Tongue (tissue), 2 donors: ENCODE results near the gene TRAFD1. TPM values are rescaled to one million over a fixed set of nuclear protein-coding genes. Genes with fewer than 3 reads are reported as not detected.
A peak's percentile ranks its signal among the peaks of the same experiment; 100 is the strongest.

Source experiments
- DNase-seq: peaks from one replicate; pipeline ENCODE4 v3.0.0-alpha.2; 2015
- total RNA-seq: library from RNA; depleted of rRNA; stranded (reverse); fragments of >200 nt; gene quantifications from one replicate; pipeline ENCODE4 v1.2.3, GENCODE V29; 2014

The TRAFD1 gene
- total RNA-seq, 1 donor from 2014 or later = 37.0 TPM

DNA sequence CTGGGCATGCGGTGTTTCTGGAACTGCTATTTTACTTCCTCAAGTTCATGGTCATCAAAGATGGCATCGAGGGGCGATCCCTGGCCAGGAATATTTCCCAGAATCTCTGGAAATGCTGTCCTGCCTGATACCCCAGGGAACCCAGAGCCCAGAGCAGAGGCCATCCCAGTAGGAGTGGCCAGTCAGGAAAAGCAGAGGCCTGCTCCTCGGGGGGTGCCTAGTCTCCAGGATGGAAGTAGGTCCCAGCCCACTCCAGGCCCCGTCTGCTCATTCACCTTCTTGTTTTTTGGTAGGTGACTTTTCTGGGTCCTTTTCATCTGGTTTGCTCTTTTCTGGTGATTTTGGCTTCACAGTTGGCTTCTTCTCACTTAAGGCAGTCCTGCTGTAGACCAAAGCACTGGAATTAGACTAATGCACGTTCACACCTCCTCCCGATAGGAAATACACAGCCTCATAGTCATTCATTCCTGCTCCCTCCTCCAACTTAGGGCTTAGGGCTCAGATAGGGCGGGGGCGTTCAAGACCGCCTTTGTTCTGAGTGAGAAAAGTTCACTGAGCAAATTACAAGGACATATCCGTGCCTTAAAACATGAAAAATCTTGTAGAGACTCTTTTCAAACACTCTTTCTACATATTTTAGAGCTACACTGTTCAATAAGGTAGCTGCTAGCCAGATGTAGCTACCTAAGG lies 51.1 kb downstream of the TRAFD1 start:
- DNase-seq = no peak

DNA sequence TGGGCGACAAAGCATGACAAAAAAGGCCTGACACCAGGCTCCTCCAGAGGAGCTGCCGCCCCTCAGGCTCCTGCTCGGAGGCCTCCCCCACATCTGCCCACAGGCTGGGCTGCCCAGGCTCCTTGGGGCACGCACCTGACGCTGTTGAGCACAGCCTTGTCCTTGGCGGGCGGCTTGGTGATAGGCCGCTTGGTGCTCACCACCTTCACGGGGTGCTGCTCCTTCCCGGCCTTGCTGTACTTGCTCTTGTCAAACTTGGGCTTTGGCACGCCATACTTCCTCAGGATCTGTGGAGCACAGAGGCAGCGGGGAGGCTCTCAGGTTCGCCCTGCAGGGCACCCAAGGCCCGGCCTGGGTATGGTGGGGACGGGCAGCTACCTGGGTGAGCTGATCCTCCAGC lies 53.4 kb downstream of the TRAFD1 start:
- no peak for DNase-seq

DNA sequence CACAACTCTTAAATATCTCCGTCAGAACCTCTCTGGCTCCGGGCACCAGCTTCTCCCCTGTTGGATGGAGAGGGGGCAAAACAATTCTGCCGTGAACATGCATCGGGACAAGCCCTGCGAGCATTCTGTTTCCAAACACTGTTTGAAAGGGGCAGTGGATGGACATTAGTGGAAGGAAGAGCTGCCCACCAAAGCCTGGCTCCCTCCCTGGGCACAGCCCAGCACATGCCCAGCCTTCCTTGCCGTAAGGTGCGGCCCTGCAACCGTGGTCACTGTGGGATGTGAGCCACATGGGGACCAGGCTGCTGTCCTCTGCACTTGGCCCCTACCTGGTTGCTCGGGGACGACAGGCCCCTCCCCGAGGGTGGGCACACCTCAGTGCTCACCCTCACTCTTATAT lies 54.0 kb downstream of the TRAFD1 start:
- no peak for DNase-seq

DNA sequence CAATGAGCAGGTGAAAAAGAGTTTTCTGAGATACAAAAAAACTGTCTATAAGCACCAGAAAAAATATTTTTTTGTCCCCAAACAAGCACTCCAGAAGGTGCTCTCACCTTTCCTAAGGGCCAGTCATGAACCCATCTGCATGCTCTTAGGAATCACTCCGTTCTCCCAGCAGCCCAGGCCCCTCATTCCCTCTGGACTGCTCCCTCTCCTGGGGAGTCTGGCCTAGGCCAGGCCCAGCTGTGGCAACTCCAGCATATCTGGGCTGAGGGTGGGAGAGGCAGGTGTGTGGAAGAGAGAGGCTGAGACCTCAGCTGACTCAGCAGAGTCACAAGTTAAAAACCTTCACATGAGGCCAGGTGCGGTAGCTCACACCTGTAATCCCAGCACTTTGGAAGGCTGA lies 54.6 kb downstream of the TRAFD1 start:
- no peak for DNase-seq

DNA sequence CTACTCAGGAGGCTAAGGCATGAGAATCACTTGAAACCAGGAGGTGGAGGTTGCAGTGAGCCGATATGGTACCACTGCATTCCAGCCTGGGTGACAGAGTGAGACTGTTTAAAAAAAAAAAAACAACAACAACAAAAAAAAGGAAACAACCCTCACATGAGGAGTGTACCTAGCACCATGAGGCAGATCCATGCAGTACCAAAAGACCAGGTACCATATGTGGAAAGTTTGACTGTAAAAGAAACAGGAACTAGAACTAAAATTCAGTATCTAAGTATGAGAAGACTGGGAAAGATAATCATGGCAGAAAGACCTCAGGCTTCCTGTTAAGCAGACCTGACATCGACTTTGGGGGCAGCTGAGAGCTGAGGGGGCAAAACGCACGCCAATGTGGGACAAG lies 55.1 kb downstream of the TRAFD1 start:
- no peak for DNase-seq

DNA sequence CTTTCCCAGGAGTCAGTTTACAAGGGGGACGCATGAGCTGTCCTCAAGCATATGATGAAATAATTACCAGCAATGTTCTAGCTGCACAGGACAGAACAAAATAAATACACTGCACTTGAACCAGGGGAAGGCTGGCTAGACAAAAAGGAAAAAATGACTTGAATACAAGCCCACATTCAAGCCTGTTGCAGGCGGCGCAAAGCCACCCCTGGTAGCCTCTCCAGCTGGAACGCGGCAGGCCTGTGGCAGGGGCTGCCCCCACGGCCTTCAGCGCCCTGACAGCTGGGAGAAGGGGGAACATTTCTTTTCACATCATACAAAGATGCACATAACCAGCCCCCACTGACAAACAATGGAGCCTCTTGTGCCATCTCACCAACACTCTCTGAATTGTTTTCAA lies 57.1 kb downstream of the TRAFD1 start:
- peak; percentile 73 for DNase-seq

DNA sequence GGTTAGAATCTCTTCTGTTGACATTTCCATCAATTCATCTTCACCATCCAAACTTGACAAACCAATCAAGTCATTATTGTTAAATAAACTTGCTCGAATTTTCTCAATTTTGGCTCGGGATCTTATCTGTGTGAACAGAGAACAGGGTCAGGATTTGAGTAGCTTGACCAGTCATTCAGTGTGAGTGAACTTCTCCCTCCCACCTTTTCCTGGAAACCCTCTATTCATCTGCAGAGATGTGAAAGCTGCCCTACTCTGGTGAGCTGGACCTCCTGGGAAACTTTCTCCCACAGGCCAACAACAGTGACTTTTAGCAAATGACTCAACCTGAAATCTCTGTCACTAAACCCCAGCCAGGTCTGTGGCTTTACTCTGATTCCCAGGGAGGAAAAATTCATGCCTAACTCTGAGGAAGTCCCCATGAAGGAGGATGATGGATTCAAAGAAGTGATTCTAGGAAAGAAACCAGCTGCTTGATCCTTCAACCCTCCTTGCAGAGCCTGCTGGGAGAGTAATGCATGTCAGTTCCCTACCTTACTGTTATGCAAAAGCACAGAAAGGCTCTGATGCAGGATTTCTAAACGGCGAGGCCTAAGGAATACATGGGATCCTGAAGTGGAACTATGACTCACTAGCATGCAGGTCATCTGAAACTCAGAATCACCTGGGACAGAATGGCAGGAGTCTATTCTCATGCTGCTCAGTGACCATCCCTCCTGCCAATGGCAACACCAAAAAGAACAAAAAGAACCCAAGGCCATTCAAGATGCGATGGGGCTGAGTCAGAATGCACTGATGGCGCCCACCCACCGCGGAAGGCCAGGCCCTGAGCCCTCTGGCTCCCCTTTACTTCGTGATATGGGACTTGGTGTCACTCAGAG lies 58.0 kb downstream of the TRAFD1 start:
- no peak for DNase-seq

DNA sequence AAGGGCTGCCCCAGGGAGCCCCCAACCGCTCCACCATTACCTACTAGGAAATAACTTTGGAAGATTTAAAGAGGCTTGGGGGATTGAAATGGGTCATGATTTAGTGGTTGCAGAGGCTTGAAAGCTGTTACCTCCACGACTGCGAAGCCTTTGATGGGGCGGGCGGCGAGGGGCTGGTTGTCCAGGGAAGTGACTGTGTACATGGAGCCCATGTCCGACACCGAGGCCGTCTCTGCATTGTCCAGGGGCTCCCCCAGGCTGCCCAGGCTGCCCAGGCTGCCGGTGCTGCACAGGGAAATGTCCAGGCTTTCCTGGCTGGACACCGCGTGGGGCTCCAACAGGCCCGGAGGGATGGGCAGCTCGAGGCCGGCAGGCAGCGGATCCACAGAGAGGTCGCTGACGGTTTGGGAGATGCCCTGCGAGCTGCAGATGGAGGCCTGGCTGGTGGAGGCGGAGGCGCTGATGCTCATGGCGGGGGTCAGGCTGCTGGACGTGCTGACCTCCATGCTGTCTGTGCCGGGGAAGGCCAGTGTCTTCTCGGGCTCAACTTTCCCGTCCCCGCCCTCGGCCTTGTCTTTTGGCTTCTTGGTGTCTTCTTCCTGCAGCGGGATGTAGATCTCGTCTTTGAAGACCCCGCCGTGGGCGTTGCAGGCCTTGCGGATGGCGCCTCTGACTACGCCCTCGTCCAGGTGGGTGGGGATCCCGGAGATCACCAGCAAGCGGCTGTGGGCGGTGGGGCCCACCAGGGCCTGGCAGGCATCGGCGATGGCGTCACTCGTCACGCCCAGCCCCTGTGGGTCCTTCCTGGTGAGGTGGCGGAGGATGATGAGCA lies 58.9 kb downstream of the TRAFD1 start:
- DNase-seq = no peak

DNA sequence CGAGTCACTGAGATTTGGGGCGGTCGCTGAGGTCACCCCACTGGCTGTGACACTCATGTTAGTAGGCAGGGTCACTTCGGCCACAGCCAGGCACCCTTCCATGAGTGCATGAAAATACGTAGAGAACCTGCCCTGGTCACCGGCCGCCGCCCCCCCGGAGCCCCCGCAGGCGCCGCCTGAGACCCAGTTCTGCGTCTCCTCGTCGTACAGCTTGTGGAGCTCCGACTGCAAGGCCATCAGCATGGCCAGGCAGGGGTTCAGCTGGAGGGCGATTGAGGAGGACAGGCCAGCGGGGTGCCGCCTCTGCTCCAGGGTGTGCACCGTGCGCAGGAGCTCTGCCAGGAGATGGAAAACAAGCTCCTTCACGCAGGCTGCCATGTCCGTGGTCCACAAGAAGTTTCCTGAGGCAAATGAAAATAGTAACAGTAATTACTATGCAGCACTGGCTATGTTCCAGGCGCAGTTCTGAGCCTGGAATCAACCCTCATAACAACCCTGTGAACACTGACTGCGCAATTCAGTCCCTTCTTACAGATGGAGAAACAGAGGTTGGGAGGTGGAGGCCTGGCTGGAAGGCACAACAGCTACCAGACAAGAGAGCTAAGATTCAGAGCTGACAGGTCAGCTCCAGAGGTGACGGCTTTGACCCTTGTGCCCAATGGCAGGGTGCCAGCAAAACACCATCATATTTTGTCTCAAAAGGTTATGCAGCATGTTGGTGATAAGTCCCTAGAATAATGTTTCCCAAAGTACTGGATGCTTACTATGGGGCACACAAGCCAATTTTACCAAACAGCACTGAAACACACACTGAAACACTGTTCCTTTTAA lies 59.9 kb downstream of the TRAFD1 start:
- DNase-seq = no peak

DNA sequence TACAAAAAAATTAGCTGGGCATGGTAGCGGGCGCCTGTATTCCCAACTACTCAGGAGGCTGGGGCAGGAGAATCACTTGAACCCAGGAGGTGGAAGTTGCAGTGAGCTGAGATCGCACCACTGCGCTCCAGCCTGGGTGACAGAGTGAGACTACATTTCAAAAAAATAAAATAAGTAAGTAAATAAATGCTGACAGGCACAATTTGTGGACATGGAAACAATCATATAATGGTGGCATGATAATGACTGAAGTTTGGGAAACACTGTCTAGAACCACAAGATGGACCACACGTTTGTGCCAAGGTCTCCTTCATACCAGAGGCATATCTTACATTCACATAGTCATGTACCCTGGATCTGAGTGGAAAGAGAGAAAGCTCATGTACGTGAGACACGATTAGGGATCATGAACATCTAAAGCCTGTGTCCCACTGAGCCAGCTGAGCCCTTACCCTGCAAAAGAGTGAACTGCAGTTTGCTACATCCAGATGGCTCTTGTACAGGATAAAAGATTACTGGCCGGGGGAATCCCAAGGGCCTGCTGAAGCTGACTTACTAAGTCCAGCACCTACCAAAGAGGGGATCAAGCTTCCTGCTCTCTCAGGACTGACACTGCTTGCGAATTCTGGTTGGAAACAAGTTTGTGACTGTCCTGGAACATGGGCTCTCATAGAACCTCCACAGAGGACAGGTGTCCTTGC lies 62.9 kb downstream of the TRAFD1 start:
- no peak for DNase-seq

DNA sequence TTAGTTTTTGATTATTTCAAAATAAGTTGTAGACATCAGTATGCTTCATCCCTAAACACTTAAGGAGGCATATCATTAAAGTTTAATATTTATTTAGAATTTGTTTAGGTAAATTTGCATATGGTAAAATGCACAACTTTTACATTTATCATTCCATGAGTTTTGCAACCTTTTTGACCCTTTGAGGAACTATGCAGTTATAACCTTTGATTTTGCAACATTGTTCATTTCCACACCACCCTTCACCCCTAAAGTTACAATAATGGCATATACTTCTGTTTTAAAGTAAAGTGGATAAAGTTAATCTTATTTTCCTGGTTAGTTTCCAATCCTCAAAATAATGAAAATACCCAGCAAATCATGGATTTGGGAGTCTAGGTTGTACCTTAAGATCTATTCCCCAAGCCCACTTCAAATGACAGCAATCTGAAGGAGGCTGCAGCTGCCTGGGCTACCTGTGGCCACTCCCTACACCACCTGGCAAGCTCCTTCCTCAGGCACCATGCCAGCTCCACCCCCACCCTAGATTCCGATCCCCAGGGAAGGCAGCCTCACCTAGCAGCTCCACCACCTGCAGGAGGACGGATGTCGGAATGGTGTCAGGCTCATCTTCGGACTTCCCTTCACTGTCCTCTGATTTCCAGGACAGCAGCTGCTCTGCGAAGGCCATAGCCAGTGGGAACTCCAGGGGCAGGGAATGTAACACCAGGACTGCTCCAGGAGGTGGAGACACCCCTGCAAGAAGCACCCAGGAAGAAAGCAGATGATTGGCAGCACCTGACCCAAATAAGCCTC lies 65.1 kb downstream of the TRAFD1 start:
- no peak for DNase-seq

DNA sequence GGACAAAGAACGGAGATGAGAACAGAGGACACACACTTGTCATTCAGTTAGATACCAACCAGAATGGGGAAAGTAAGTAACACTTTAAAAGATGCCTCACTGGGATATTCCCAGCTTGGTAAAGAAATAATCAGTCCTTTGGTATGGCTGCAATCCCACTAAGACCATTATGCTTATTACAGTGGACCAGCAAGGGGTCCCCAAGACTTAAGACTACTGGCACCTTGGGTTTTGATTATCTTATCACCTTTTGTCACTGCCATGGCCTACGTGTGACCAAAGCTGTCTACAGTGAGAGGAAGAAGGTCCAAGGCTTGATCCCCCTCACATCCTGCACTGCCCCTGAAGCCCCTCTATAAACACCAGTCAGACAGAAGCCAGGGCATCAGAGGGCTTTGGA lies 65.8 kb downstream of the TRAFD1 start:
- DNase-seq = no peak

DNA sequence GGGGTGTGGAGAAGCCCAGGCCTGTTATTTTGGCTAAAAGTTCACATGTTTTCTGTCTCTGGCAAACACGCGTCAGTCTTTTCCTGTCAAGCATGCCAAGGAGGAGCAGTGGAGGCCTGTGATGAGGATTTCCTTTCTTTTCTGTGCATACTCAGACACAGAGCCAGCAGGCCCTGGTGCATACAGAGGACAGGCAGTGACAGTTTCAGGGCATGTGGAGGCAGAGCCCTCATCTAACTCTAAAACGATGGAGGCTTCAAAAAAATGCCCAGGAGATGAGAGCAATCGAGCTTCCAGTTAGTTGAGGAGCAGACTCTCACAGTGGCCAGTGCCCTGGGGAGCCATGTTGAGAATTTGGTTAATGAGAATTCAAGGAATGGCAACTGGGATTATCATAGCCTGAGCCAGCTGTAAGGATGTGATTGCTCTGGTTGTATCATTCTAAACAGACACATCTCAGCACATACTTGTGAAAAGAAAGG lies 66.5 kb downstream of the TRAFD1 start:
- DNase-seq = peak; percentile 43

DNA sequence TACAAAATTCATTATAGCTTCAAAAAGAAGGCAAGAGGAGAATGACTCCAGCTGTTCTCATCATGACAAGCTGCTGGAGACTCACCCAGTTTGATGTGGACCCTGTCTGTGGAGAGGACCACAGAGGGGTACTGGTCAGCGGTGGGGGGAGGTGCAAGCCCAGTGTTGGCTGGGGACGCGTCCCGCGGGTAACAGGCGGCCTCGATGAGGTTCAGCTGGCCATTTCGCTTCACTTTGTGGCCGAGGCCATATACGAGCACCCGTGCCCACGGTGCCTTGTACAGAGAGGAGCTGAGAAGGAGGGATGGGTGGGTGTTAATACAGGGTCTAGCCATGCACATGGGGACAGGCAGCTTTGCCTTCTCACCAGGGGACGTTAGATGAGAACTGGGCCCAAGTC lies 67.1 kb downstream of the TRAFD1 start:
- DNase-seq = no peak

DNA sequence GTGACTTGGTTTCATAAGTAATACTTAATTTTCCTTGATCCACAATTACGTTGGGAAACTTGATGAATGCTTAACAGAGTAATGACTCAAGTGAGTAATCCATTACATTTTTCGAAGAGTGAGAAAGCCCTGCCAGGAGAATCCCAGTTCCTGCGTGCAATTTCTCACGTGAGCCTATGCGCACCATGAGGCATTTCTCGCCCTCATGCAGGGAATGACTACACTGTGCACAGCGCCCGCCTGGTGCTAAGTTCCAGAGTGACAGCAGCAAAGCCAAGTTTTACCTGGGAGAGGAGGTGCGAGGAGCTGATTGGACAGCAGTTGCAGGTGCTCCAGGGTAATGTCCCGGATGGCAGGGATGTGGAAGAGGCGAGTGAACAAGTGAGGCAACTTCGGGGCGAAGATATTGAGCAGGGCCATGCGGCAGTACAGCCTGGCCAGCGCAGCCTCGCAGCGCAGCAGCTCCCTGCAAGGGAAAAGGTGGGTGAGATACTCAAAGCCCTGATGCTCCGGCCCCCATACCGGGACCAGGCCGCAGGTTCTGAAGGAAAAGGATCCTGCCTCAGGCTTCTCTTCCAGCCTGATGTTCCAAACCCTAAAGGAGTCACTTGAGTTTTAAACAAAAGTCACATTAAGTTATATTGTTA lies 69.4 kb downstream of the TRAFD1 start:
- DNase-seq = no peak

DNA sequence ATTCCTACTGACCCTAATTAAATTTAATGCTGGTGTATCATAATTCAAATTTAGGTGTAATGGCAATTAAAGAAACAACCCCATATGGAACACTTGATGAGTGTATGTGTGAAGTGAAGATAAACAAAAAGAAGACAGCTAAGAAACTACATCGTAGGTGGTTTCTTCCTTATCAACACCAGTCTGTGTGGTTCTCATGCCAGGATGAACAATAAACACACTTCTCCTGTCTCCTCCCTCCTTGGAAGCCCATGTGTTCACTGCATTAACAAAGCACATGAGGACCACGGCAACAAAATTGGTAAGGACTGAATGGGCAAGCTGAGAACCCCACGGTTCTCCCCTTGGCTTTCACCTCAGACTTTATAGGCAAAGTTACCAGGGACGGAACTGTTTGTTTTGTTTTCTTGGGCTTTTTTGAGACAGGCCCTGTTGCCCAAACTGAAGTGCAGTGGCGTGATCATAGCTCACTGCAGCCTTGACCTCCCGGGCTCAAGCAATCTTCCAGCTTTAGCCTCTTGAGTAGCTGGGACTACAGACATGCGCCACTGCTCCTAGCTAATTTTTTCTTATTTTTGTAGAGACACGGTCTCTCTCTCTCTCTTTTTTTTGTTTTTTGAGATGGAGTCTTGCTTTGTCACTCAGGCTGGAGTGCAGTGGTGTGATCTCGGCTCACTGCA lies 71.0 kb downstream of the TRAFD1 start:
- no peak for DNase-seq

DNA sequence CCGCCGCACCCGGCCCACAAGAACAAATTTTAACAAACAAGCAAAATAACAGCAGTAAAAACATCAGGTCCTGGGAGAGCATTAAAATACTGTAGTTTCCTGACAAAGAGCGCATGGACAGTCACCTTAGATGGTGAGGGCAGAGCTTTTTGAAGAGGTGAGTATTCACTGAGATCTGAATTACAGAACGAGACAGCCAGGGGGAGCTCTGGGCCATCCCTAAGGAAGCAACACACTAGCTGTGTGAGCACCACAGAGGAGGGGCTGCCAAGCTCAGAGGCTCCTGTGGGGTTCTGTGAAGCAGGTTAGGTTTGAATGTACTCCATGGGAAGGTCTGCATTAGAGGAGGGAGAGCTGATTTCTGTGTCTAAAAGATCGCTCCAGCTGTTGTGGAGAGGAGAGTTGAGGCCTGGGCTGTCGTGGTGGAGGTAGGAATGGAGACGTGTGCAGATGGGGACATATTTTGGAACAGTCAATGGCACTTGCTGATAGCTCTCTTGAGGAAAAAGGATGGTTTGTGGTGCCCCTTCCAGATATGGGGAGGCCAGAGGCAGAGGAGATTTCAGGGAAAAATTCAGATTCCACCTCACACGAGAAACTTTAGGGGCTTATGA lies 72.9 kb downstream of the TRAFD1 start:
- DNase-seq = peak; percentile 59

DNA sequence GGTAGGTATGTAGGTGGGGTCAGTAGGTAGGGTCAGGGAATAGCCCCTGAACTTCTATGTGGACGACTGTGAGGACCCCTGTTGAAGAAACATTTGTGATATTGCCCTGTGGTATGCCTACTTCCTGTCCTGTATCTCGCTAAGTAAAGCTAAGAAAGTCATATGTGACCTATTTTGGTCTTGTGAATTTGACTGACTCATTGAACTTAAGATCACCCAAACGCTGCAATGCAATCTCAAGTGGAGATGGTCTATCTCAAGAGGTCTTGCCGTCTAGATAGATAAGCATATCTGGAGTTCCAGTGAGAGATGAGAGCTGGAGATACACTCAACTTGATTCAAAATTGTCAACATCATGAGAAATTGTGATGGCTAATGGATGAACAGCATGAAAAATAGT lies 73.8 kb downstream of the TRAFD1 start:
- DNase-seq = no peak
